ENCODE data around the gene SPIB.
"Not testable (repeated sequence)": the region's sequence is repeated elsewhere in the genome, so short reads cannot be mapped to it uniquely, and the experiment has no call there.

SPIB gene

DNA sequence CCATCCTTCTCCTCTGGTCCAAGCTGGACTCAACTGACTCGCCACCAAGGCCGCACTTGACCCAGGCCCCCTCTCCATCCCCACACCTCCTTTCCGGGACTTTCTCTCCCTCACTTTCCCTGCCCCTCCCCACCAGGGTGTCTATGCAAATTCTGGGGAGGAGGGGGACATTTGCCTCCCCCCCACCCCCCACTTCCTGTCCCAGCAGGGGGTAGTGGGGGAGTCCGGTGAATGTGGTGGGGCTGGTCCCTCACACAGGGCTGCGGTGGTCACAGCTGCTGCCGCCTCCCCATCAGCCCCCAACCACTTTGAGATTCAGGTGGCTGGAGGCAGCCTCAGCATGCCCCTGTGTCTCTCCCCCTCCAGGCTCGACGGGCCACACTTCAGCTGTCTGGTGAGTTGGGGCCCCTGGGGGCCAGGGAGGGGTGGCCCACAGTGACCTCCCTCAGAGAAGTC lies 870 bp downstream of the SPIB start:
- DNase-seq: no peak

- DNase-seq: no peak
Measured at GRCh38 chr19:50420127-50420526, 1.4 kb downstream of the SPIB start.

DNA sequence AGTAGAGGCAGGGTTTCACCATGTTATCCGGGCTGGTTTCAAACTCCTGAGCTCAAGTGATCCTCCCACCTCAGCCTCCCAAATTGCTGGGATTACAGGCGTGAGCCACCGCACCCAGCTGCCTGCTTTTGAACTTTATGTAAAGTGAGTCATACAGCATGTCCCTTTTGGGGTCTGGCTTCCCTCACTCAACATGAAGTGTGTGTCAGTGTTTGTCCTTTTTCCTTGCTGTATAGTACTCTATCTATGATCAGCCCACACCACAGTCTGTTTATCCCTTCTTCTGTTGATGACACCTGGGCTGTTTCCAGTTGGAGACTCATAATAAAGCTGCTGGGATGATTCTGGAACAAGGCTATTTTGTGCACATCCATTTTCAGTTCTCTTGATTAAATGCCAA lies 2.1 kb downstream of the SPIB start:
- no peak for DNase-seq

GRCh38 chr19:50422397-50423278 lies 3.9 kb downstream of the SPIB start:
- no peak for DNase-seq

DNA sequence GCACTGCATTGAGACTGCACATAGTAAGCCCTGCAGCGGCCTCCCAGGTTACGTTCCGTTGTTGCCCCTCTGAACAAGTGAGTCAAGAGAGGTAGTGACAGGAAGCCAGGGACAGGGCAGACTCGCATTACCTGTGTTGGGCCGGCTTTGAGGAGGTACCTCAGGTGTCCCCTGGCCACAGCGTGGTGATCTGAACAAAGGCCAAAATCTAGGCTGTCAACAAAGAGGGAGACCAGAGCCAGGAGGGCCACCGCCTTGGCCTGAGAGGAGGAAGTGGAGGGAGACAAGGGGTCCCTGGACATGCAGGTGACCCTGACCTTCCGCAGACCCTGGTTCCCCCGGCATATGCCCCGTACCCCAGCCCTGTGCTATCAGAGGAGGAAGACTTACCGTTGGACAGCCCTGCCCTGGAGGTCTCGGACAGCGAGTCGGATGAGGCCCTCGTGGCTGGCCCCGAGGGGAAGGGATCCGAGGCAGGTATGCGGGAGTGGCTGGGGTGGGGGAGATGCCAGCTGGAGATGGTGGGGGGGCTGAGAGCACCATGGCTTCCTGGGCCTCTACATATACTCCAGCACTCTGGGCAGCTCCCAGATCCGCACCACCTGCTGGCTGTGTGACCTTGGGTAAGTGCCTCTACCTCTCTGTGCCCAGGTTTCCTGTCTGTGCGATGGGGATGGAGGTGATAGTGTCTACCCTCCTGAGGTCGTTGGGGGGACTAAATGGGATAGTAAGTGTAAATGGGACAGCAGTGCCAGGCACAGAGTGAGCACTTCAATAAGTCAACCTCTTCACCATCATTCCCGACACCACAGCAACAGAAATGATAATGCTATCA lies 4.8 kb downstream of the SPIB start:
- DNase-seq: no peak

DNA sequence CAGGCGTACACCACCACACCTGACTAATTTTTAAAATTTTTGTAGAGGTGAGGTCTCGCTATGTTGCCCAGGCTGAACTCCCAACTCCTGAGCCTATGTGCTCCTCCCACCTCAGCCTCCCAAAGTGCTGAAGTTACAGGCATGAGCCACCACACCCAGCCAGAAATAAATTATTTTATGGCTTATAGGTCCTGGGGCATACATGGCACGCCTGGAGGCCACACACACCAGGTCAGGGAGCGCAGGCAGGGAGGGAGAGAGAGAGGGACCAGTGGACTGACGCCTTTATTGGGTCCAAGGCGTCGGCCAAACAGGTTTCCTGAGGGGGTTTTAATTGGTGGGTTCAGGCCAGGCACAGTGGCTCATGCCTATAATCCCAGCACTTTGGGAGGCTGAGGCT lies 6.8 kb downstream of the SPIB start:
- no peak for DNase-seq

DNA sequence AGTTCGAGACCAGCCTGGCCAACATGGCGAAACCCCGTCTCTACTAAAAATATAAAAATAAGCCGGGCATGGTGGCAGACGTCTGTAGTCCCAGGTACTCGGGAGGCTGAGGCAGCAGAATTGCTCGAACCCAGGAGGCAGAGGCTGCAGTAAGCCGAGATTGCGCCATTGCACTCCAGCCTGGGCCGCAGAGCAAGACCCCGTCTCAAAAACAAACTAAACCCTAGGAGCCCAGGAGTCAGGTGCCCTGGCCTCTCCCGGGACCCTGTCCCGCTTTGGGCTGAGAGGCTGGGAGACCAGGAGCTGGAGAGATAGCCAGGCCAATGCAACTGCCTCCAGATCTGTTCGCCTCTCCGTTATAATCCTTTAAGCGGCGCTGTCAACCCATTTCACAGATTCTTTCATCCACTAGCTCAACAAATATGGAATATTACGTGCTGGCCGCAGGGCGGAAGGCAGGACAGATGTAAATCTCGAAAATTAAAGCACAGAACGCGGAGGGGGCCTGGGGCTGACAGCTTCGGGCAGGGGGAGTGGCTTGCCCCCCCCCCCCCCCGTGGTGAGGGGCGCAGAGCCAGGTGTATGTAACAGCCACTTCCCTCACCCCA lies 8.7 kb downstream of the SPIB start:
- DNase-seq: no peak

DNA sequence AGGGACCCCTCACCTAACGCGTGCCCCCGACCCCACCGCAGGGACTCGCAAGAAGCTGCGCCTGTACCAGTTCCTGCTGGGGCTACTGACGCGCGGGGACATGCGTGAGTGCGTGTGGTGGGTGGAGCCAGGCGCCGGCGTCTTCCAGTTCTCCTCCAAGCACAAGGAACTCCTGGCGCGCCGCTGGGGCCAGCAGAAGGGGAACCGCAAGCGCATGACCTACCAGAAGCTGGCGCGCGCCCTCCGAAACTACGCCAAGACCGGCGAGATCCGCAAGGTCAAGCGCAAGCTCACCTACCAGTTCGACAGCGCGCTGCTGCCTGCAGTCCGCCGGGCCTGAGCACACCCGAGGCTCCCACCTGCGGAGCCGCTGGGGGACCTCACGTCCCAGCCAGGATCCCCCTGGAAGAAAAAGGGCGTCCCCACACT lies 9.3 kb downstream of the SPIB start:
- DNase-seq: peak; percentile 73

DNA sequence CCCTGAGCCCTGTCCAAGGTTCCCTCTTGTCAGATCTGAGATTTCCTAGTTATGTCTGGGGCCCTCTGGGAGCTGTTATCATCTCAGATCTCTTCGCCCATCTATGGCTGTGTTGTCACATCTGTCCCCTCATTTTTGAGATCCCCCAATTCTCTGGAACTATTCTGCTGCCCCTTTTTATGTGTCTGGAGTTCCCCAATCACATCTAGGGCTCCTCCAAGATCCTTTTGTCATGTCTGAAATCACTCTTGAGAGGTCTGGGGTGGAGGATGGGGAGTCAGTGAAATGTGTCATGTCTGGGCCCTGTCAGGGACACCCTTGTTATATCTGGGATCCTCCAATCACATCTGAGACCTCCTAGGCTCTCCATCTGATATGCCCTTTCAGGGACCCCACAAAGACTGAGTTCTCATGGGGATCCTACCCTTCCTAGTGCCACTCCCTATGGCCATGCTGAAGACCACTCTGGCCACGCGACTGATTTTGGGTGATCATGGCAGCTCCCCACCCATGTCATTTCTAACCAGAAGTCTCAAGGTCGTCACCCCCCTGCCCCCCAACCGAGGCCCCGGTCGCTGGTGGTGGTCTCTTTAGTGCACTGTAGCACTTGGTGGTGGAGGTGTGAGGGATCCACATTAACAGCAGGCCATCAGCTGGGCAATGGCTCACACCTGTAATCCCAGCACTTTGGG lies 10.2 kb downstream of the SPIB start:
- no peak for DNase-seq

DNA sequence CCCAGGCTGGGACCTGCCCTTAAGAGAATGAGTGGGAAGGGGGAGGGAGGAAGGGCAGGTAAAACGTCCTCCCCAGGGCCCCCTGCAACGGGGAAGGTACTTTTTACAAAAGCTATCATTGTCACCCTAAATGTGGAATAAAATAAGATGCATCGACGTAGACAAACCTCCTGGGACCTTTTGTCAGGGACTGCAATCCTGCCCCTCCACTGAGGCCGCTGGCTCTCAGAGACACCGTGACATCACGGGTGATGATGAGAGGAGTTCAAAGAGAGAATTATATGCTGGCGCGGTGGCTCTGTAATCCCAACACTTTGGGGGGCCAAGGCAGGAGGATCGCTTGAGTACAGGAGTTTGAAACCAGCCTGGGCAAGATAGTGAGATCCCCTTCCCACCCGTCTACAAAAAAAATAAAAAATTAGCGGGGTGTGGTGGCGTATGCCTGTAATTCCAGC lies 12.2 kb downstream of the SPIB start:
- no peak for DNase-seq

DNA sequence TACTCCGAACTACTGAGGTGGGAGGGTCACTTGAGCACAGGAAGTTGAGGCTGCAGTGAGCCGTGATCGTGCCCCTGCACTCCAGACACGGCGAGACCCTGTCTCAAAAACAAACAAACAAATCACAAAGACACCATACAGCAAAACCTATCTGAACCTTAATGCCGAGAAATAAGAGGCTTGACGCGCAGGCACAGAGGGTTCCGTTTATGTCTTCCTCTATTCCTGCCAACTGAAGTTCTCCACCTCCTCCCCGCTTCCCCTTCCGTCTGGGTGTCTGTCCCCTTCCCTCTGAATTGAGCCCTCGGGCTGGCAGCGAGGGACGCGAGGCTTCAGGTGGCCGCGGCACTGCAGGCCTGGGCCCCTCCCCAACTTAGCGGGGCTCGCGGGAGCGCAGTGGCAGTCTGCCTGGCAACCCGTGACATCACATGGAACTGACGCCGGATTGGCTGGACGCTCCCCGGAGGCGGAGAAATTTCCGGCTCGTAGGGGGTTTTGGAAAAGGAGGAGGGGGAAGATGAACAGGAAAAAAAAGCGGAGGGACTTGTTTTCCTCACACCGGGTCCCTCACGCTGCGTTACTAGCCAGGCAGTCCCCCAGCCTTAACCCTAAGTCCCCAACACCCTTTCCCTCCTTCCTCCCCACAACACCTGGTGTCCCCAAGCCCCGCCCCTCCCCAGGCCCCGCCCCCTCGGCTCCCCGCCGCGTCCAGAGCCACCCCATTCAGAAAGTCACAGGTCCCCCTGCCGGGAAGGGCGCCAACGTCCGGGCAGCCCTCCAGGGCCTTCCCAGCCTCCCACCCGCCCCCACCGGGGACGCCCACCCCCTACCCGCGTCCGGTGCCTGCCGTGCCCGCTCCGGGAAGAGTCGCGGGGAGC lies 12.8 kb downstream of the SPIB start:
- DNase-seq: peak; percentile 88

- DNase-seq: no peak
Measured at GRCh38 chr19:50432221-50433028, 13.7 kb downstream of the SPIB start, which contains the start of gene MYBPC2. Gene MYBPC2 (plus strand): TSS chr19:50432892. CDS start chr19:50432954, 62 bp downstream.

DNA sequence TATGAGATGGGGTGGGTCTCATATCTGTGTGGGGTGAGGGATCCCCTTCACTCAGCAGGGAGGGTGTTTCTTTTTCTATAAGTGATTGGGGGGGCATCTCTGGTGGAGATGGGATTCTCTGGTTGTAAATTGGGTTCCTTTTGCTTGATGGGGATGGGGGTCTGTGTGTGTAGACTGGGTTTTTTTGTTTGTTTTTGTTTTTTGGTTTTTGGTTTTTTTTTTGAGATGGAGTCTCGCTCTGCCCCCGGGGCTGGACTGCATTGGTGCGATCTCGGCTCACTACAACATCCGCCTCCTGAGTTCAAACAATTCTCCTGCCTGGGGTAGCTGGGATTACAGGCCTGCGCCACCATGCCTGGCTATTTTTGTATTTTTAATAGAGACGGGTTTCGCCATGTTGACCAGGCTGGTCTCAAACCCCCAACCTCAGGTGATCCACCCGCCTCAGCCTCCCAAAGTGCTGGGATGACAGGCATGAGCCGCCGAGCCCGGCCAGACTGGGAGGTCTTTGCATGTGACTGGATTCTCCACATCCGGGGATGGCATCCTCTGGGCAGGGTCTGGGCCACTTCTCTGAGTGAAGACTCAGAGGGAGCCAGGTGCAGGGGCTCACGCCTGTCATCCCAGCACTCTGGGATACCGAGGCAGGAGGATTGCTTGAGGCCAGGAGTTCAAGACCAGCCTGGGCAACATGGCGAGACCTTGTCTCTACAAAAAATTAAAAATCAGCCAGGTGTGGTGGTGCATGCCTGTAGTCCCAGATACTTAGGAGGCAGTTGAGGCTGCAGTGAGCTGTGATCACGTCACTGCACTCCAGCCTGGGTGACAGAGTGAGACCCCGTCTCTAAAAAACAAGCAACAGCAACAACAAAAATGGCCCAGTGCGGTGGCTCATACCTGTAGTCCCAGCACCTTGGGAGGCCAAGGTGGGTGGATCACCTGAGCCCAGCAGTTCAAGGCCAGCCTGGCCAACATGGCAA lies 14.8 kb downstream of the SPIB start:
- DNase-seq: no peak

DNA sequence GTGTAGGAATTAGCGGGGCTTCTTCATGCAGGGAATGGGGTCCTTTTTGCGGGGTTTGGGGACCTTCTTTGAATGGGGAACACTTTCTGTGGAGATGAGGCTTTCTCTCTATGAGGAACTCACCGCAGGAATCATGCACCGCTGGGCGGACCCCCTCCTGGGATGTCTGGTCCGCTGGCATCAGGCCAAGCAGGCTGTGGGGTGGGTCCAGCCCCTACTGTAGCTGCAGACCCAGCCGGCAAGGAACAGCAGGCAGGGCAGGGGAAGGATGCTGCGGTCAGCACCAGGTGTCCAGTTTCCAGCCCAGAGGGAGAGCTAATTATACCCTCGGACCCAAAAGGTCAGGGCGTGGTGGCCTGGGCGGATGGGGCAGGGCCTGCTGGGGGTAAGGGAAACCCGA lies 15.8 kb downstream of the SPIB start:
- no peak for DNase-seq

- no peak for DNase-seq
Measured at GRCh38 chr19:50435221-50435620, 16.5 kb downstream of the SPIB start.

DNA sequence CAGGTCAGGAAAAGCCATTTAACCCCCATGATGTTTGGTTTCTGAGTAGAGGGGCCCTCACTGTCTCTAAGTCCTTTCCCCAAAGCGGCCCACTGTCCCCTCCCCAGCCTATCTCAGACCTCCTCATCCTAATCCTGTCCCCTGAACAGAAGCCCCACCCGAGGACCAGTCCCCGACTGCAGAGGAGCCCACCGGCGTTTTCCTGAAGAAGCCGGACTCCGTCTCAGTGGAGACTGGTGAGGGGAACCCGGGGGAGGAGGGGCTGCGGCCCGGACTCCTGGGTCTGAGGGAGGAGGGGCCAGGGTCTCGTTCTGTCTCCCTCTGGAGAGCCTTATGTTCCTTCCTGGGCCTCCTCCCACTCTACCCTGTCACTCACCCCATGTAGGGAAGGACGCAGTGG lies 16.9 kb downstream of the SPIB start:
- no peak for DNase-seq

GRCh38 chr19:50437862-50438449 lies 19.2 kb downstream of the SPIB start:
- no peak for DNase-seq

GRCh38 chr19:50439130-50439529 lies 20.4 kb downstream of the SPIB start:
- not testable (repeated sequence) for DNase-seq

GRCh38 chr19:50444059-50444458 lies 25.3 kb downstream of the SPIB start:
- no peak for DNase-seq

Data from GDM1 (cell line).